HEK293 (cell line): ENCODE measurements around the gene OTOP3.
A peak's percentile ranks its signal among the peaks of the same experiment; 100 is the strongest.

Source experiments
- FEZF1 ChIP-seq: fragments of 450-650 bp; formaldehyde crosslinking; IDR thresholded peaks from 2 replicates; pipeline ENCODE4 v1.5.1; 2016; ENCODE audit warnings: missing biosample characterization, missing genetic modification characterization
- GLI2 ChIP-seq: fragments of 450-650 bp; formaldehyde crosslinking; IDR thresholded peaks from 2 replicates; pipeline ENCODE4; 2017; ENCODE audit warnings: missing biosample characterization, missing genetic modification characterization, low read depth, borderline replicate concordance
- PRDM2 ChIP-seq: fragments of 450-650 bp; formaldehyde crosslinking; IDR thresholded peaks from 2 replicates; pipeline ENCODE4 v1.5.1; 2016; ENCODE audit warnings: missing biosample characterization, missing genetic modification characterization, borderline replicate concordance
- RBAK ChIP-seq: fragments of 450-650 bp; formaldehyde crosslinking; IDR thresholded peaks from 2 replicates; pipeline ENCODE4 v1.5.1; 2016; ENCODE audit warnings: missing biosample characterization, missing genetic modification characterization
- SP2 ChIP-seq: fragments of 450-650 bp; formaldehyde crosslinking; IDR thresholded peaks from 2 replicates; pipeline ENCODE4 v1.5.1; 2016; ENCODE audit warnings: missing biosample characterization, missing genetic modification characterization
- TCF7L2 ChIP-seq: IDR thresholded peaks from 2 replicates; pipeline ENCODE4 v1.6.1; 2011; ENCODE audit warnings: low read depth, mild to moderate bottlenecking, inconsistent platforms, low read length, moderate library complexity, borderline replicate concordance
- ZBTB49 ChIP-seq: fragments of 450-650 bp; formaldehyde crosslinking; IDR thresholded peaks from 2 replicates; pipeline ENCODE4 v1.5.1; 2016; ENCODE audit warnings: missing biosample characterization, missing genetic modification characterization, low read depth
- ZBTB7A ChIP-seq: fragments of 450-650 bp; formaldehyde crosslinking; IDR thresholded peaks from 2 replicates; pipeline ENCODE4 v1.5.1; 2016; ENCODE audit warnings: low read depth, missing biosample characterization, missing genetic modification characterization
- ZNF292 ChIP-seq: fragments of 450-650 bp; formaldehyde crosslinking; IDR thresholded peaks from 2 replicates; pipeline ENCODE4 v1.5.1; 2016; ENCODE audit warnings: low read depth, missing biosample characterization, missing genetic modification characterization, borderline replicate concordance
- ZNF529 ChIP-seq: fragments of 450-650 bp; formaldehyde crosslinking; IDR thresholded peaks from 2 replicates; pipeline ENCODE4 v1.5.1; 2017; ENCODE audit warnings: missing genetic modification characterization, missing biosample characterization; ENCODE audit not compliant: insufficient replicate concordance
- ZNF558 ChIP-seq: fragments of 450-650 bp; formaldehyde crosslinking; IDR thresholded peaks from 2 replicates; pipeline ENCODE4 v1.5.1; 2016; ENCODE audit warnings: missing biosample characterization, missing genetic modification characterization
- ZNF560 ChIP-seq: fragments of 450-650 bp; formaldehyde crosslinking; IDR thresholded peaks from 2 replicates; pipeline ENCODE4 v1.5.1; 2017; ENCODE audit warnings: missing biosample characterization, missing genetic modification characterization, borderline replicate concordance
- ZNF600 ChIP-seq: fragments of 450-650 bp; formaldehyde crosslinking; IDR thresholded peaks from 2 replicates; pipeline ENCODE4 v1.5.1; 2016; ENCODE audit warnings: missing biosample characterization, missing genetic modification characterization
- ZNF623 ChIP-seq: fragments of 450-650 bp; formaldehyde crosslinking; IDR thresholded peaks from 2 replicates; pipeline ENCODE4 v1.5.1; 2016; ENCODE audit warnings: missing biosample characterization, missing genetic modification characterization
- ZNF76 ChIP-seq: fragments of 450-650 bp; formaldehyde crosslinking; IDR thresholded peaks from 2 replicates; pipeline ENCODE4; 2016; ENCODE audit warnings: low read depth, missing biosample characterization, missing genetic modification characterization, borderline replicate concordance
- ZNF792 ChIP-seq: fragments of 450-650 bp; formaldehyde crosslinking; IDR thresholded peaks from 2 replicates; pipeline ENCODE4 v1.5.1; 2016; ENCODE audit warnings: missing biosample characterization, missing genetic modification characterization
- ZNF843 ChIP-seq: fragments of 450-650 bp; formaldehyde crosslinking; IDR thresholded peaks from 2 replicates; pipeline ENCODE4 v1.5.1; 2016; ENCODE audit warnings: missing biosample characterization, missing genetic modification characterization
- ZSCAN18 ChIP-seq: fragments of 450-650 bp; formaldehyde crosslinking; IDR thresholded peaks from 2 replicates; pipeline ENCODE4 v1.5.1; 2016; ENCODE audit warnings: missing biosample characterization, missing genetic modification characterization
- ZXDB ChIP-seq: fragments of 450-650 bp; formaldehyde crosslinking; IDR thresholded peaks from 2 replicates; pipeline ENCODE4 v1.5.1; 2016; ENCODE audit warnings: missing biosample characterization, missing genetic modification characterization
- TF ChIP-seq, protein P1 (sequence below): fragments of 450-650 bp; IDR thresholded peaks from 2 replicates; pipeline ENCODE4 v1.5.1; 2018; ENCODE audit warnings: missing biosample characterization, mild to moderate bottlenecking, missing genetic modification characterization
- TF ChIP-seq, protein P2 (sequence below): fragments of 450-650 bp; formaldehyde crosslinking; conservative IDR thresholded peaks from 2 replicates; pipeline ENCODE4 v1.5.1; 2016; ENCODE audit warnings: low read depth, missing biosample characterization, missing genetic modification characterization

Gene OTOP3

DNA sequence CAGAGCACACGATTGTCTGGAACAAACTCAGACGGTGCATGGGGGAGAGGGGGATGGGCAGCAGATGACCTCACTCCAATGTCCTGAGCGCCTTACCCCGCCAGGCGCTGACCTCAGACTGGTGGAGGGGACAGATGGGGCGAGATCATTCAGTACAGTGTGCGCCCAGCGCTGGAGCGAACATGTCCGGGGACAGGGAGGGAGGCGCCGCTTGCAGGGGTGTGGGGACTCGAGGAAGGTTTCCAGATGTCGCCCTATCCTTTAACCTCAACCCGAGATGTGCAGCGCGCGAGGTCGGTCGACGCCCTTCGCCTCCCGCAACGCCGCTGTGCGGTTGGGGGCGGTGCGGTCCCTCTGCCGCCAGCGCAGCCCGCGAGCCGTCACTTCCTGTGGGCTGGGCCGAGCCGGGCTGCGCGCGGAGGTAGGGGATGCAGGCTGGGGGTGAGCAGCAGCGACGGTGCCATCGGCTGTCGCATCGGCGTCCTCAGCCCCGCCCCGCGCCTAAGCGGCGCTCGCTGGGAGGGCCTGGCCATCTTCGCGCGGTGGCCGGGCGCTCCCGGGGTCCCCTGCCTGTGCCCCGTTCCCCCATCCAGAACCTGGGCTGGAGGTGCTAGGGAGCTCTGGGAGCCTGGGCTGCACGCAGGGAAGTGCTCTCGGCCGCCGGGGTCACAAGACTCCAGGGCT lies 46.4 kb downstream of the OTOP3 start (continued):
- TF ChIP-seq RBAK (tag by site-specific recombination): no peak
- TF ChIP-seq, protein P1, sequence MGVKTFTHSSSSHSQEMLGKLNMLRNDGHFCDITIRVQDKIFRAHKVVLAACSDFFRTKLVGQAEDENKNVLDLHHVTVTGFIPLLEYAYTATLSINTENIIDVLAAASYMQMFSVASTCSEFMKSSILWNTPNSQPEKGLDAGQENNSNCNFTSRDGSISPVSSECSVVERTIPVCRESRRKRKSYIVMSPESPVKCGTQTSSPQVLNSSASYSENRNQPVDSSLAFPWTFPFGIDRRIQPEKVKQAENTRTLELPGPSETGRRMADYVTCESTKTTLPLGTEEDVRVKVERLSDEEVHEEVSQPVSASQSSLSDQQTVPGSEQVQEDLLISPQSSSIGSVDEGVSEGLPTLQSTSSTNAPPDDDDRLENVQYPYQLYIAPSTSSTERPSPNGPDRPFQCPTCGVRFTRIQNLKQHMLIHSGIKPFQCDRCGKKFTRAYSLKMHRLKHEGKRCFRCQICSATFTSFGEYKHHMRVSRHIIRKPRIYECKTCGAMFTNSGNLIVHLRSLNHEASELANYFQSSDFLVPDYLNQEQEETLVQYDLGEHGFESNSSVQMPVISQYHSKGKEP (tag by site-specific recombination): peak; percentile 57
- 0 out of 2 replicates have a peak, but pooled peaks have one; percentile 16 for TF ChIP-seq ZXDB (tag by site-specific recombination)
- TF ChIP-seq SP2: peak; percentile 87
- no peak for TF ChIP-seq ZSCAN18
- TF ChIP-seq ZNF843 (tag by site-specific recombination): peak; percentile 77
- TF ChIP-seq GLI2 (tag by site-specific recombination): no peak
- TF ChIP-seq ZNF792 (tag by site-specific recombination): peak; percentile 64; the same call in 1 of the 2 replicates
- TF ChIP-seq ZNF529 (tag by site-specific recombination): no peak
- no peak for TF ChIP-seq TCF7L2
- TF ChIP-seq, protein P2, sequence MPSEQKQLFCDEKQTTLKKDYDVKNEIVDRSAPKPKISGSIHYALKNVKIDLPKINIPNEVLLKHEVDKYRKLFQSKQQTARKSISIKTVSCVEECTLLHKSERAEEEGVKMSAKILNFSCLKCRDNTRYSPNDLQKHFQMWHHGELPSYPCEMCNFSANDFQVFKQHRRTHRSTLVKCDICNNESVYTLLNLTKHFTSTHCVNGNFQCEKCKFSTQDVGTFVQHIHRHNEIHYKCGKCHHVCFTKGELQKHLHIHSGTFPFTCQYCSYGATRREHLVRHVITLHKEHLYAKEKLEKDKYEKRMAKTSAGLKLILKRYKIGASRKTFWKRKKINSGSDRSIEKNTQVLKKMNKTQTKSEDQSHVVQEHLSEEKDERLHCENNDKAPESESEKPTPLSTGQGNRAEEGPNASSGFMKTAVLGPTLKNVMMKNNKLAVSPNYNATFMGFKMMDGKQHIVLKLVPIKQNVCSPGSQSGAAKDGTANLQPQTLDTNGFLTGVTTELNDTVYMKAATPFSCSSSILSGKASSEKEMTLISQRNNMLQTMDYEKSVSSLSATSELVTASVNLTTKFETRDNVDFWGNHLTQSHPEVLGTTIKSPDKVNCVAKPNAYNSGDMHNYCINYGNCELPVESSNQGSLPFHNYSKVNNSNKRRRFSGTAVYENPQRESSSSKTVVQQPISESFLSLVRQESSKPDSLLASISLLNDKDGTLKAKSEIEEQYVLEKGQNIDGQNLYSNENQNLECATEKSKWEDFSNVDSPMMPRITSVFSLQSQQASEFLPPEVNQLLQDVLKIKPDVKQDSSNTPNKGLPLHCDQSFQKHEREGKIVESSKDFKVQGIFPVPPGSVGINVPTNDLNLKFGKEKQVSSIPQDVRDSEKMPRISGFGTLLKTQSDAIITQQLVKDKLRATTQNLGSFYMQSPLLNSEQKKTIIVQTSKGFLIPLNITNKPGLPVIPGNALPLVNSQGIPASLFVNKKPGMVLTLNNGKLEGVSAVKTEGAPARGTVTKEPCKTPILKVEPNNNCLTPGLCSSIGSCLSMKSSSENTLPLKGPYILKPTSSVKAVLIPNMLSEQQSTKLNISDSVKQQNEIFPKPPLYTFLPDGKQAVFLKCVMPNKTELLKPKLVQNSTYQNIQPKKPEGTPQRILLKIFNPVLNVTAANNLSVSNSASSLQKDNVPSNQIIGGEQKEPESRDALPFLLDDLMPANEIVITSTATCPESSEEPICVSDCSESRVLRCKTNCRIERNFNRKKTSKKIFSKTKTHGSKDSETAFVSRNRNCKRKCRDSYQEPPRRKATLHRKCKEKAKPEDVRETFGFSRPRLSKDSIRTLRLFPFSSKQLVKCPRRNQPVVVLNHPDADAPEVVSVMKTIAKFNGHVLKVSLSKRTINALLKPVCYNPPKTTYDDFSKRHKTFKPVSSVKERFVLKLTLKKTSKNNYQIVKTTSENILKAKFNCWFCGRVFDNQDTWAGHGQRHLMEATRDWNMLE: no peak
- peak; percentile 55; the same call in 1 of the 2 replicates for TF ChIP-seq ZNF600 (tag by site-specific recombination)
- no peak for TF ChIP-seq ZNF558
- TF ChIP-seq ZNF76 (tag by site-specific recombination): peak; percentile 69; the same call in 1 of the 2 replicates
- TF ChIP-seq ZNF560: no peak
- no peak for TF ChIP-seq PRDM2 (tag by site-specific recombination)
- 0 out of 2 replicates have a peak, but pooled peaks have one; percentile 22 for TF ChIP-seq ZNF623 (tag by site-specific recombination)
- TF ChIP-seq ZNF292: no peak
- peak; percentile 74; the same call in 1 of the 2 replicates for TF ChIP-seq ZBTB7A (tag by site-specific recombination)
- no peak for TF ChIP-seq ZBTB49 (tag by site-specific recombination)
- peak; percentile 79 for TF ChIP-seq FEZF1 (tag by site-specific recombination)
